ENCODE measurements around the gene ZSCAN30.

- TF ChIP-seq CTCF (IDR thresholded peaks at IDR 0.05) (no peak), POLR2A (IDR thresholded peaks at IDR 0.05) (no peak)
Observed at GRCh38 chr18:35289727-35290093, 319 bp downstream of the ZSCAN30 start.

Data from thyroid gland (tissue), 4 donors.